ENCODE data around the gene DYNC1I1. TPM values are rescaled to one million over a fixed set of nuclear protein-coding genes. Genes with fewer than 3 reads are reported as not detected.

Gene DYNC1I1
- total RNA-seq, 1 donor from 2014 or later = 0.20 TPM

DNA sequence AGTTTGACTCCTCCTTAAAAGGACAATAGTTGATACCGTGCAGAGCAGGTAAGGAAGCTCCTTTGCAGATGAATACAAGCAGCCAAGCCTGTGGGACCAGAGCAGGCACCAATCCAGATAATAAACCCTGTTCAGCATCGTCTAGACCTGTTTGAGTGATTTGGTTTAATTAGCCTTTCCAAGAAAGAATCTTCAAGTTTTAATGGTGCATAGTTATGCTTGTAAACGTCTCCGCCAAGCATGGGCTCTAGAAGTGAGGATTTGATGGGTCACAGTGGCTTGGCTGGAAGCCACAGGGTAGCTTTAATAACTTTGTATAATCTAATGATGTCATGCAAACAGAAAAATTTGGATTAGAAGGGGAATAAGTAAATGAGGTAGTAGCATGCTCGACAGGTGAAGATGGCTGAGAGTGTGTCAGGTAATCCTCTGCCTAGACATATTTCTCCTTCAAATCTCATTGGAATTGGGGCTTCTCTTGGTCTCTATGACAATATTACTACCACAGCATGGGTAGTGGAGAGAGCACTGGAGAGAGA is 188.4 kb downstream of the DYNC1I1 start:
- DNase-seq (ENCODE audit: low read depth) = no peak

DNA sequence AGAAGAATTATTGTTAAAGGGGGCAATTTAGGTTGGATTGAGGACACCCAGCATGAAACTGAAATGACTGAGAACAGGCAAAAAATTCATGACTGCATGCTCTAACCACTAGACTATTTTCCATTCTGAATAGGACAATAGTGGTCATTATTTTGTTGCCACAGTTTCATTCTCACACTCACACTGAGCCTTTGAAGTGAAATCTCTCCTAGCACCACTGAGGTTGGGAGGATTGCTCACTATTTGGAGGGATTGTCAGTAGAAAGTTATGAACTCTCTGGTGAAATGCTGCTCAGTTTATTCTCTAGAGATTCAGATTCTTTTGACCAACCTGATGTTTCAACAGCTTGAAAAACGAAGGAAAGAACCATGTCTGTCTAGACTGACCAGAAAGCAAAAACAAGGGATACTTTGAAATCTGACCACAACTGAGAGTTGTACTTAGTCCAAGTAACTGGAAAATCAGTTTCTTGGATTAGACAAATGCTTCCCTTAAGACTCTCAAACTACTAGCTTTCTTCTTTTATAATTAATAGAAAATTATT is 191.2 kb downstream of the DYNC1I1 start:
- DNase-seq (ENCODE audit: low read depth) = no peak

DNA sequence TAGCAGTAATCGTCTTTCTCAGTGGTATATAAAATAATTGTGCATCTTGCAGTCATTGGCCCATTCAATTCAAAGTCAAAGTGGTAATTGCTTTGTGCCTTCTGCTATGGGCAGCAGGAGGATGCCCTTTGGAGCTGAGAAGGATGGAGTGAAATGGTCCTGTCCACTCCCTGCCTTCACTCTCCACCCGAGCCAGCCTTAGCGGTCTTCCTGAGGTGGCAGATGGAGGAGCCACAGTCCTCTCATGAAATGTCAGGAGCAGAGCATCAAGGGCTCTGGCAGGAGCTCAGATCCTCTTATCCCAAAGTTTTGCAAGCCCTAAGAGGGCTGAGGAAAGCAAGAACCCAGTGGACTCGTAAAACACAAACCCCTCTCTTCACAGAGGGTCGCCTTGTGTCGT is 199.4 kb downstream of the DYNC1I1 start:
- no peak for DNase-seq (ENCODE audit: low read depth)

DNA sequence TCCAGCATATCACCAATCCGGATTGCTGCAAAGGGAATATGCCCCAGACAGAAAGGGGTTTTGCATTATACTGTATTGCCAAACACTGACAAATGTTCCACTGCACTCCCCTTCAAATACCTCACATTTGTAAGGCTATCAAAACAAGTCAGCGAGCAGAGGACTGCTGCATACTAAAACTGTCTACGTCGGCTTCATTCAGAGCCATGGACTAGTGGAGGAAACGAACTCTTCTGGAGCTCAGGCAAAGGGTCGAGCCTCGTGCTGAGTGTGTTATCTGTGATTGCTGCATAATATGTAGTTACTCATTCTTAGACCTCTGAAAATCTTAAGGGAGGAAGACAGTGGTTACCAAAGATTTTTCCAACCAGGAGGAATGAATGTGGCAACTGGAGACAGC is 200.2 kb downstream of the DYNC1I1 start:
- DNase-seq (ENCODE audit: low read depth) = no peak

DNA sequence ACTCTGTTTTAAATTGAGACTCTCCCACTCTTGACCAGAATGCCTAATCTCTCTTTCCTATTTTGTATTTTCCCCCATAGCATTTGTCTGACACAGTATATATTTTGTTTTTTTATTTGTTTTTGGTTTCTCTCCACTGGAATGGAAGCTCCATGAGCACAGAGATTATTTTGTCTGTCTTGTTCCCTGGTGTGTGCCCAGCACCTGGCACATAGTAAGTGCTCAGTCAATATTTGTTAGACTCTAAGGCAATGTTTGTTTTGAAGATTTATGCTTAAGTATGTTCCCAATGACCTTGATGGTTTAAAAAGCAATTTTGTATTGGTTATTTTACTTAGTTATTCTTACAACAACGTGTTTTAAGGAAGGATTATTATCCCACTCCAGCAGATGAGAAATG is 201.8 kb downstream of the DYNC1I1 start:
- DNase-seq (ENCODE audit: low read depth) = no peak

DNA sequence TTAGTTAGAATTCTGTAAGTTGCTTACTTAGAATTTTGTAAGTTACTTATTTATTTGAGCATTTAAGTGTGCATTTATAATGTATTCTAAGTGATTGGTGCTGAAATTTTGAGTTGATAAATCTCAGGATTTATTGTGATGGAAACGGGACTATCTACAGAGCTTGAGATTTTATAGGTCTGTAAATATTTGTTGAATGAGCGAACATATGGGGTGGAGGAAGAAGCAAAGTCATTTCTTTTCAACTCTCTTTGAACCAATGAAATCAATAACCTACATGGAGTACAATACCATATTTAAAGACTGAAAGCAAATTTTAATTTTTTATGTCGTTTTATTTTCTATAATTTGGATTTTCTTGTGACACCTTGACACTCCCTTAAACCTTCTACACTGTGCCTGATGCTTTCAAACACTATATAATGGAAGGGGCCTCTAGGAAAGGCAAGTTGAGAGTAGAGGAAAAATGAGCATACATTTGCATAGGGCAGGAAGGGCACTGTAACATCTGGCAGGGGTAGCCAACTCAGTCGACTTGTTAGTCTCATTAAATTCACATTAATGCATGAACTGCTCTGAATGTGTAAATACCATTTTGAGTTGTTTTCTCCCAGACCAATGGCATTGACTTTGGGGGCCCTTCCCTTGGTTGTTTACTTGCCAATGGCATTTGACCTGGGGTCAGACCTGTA is 204.2 kb downstream of the DYNC1I1 start:
- no peak for DNase-seq (ENCODE audit: low read depth)

DNA sequence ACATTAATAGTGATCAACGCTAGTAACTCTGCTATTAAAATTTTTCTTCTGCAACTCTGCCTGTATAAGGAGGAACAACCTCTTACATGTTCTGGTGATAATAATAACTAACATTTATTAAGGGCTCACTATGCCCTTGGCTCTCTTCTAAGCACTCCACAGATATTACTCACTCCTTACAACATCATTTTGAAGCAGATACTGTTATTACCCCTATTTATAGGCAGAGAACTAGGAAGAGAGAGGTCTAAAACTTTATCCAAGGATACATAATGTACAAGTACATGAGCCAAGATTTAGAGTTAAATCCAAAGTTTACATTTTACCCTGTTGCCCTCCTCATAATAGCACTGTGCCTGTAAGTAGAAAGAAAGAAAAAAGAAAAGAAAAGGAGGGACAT is 205.6 kb downstream of the DYNC1I1 start:
- no peak for DNase-seq (ENCODE audit: low read depth)

DNA sequence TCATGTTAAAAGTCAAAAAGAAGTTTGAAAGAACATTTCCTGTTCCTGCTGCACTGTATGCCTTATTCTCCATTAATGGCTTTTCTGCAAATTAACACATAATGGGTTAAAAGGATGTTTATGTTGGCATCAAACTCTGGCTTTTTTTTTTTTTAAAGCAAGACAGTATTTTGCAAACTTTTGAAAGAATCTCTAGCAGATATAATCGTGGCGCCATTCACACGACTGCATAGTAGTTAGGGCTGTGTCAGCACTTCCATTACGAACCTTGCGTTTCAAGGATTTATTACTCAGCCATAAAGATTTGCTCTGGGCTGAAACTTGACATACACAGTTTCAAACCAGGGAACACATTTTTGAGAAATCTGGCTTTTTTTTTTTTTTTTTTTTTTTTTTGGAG is 207.8 kb downstream of the DYNC1I1 start:
- DNase-seq (ENCODE audit: low read depth) = no peak

DNA sequence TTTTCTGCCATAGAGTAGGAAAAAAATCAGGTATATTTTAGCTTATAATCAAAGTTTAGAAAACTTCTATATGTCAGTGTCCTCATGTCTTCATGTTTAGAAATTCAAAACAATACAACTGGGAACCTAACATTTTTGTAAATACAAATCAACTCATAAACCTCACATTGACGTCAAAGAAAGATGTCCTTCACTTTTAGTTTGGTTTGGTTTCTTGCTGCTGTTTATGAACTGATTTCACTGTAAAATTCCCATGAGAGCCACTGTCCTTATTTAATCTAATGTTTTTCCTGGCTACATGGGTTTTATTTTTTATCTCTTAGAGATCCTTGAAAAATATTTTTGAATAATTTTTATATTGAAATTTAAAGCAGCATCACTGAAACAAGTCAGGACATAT is 208.4 kb downstream of the DYNC1I1 start:
- no peak for DNase-seq (ENCODE audit: low read depth)

DNA sequence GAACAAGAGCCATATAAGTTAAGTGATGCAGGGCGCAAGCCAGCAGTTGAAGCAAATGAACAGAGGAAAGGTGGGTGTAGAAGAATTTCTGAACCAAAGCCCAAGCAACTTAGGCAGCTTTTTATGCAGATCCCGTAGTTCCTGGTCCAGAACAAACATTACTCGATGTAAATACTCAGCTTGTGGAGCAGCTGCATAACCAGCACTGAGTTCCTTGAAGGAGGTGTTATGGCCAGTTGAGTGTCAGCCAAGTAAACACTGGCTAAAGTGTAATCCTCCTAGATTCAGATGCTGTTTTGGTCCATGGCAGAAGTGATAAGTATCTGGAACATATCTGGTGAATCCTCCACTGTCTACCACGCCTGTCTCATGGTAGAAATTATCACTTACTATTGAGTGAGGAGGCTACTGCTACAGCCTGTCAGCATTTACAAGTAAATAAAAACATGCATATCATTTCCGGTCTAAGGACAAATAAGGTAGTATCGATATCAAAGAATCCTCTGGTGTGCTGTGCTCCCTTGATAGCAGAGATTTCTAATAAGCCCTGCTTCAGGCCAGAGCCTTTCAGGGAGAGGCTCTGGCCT is 213.9 kb downstream of the DYNC1I1 start:
- DNase-seq (ENCODE audit: low read depth) = no peak

DNA sequence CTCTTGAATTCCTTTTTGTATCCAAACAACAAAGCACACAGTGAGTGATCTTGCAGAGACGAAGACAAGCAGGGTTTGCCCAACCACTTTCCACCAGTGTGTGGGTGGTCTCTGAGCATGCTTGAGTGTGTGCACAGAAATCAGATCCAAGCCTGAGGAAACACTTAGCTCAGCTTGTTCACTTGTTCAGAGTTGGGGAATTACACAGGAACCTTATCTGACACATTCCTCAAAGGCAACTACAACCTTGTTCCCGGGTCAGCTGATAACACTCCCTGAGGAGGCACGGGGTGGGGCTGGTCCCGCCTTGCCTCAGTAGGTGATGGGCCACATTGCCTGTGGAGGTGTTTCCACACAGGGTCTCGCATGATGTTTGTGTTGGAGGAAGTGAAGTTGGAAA is 216.9 kb downstream of the DYNC1I1 start:
- DNase-seq (ENCODE audit: low read depth) = no peak

DNA sequence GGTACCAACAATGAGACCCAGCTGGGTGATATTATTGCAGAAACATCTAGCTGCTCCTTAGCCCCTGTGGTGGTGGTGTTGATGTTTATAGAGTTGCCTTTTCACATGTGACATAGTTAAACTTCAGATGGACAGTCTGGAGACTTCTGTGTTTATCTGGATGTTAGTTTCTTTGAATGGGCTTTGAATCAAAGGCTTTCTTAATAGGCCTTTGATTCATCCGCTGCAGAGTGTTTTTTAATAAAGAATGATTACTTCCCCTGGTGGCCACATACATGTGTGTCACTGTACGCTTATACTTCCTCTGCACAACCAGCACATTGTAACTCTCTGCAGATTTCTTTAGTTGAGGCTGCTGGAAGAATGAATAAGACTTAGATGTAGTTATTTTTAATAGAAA is 221.0 kb downstream of the DYNC1I1 start:
- DNase-seq (ENCODE audit: low read depth) = no peak

DNA sequence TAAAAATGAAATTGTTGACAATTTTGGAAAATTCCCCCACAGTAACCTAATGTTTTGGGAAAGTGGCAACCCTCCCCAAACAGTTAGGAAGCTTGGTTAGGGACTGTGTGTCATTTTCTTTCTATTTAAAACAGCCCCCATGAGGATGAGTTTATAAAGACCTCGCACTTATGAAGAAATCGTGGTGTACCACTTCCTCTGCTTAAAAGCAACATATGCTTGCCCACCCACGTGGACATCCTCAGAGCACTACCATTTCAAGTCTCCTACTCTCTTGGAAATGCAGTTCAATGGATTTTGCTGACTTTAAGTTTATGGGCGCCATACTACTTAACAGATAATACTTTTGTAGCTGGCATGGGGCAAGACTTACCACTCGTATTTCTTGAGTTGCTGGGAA is 223.8 kb downstream of the DYNC1I1 start:
- no peak for DNase-seq (ENCODE audit: low read depth)

DNA sequence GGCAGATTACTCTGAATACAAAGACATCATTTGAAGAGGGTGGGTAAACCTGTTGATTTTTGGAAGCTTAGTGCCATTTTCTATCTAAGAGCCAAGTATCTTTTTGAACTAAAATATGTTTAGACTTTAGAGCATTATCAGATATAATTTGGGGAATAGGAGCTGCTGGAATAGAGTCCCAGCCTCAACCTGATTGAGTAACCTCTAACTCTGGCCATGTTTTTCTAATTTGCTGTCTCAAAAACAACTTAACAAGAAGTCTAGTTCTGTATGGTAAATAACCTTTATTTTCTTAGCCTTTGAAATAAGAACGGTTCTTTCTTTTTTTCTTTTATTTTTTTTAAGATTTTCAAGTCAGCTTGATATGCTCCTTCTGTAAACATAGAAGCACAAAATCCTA is 224.5 kb downstream of the DYNC1I1 start:
- no peak for DNase-seq (ENCODE audit: low read depth)

DNA sequence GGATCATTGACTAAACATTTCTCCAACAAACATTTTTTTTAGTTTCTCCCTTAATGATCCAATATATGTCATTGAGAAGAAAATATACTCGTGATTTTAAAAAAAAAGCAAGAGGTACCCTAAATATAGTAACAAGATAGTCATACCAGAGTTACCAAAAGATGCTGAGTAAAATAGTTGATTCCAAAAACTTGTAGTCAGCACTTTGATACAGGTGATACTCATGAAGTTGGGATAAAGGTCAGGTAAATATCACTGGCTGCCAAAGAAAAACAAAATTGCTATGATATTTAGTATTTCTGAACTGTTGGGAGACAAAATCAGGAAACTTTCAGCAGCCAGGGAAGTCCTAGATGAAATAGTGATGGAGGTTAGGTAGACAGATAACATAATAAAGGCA is 225.3 kb downstream of the DYNC1I1 start:
- no peak for DNase-seq (ENCODE audit: low read depth)

DNA sequence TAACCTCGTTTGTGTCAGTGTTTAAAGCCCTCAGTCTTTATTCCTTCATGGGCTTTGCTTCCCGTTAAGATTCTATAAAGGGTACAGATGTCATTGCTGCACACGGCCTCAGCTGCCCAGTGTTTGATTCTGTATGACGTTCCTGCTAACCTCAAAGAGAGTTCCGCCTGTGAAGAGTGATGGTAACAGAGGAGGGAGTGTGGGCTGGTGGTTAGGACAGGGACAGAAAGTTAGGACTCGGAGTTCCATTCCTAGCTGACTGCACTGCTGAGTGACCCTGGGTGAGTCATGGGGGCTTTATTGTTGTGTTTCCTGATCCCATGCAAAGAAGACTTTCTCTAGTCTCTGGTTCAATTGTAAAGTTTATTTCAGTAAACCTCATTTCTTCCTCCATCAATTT is 227.1 kb downstream of the DYNC1I1 start:
- no peak for DNase-seq (ENCODE audit: low read depth)

DNA sequence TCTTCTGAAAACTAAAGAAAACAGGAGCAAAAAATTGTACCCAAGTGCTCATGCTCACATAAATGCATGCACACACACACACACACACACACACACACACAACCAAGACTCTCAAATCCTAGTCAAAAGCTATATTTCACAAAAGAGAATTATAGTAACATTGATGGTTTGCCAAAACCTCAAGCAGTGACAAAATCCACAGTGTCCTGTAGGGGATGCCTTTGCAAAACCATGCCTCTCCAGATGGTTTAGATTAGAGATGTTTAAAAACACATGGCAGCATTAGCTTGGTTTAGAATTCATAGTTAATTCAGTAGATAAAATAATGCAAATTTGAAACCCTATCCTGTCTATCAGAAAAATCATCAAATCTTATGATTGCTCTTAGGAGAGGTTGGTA is 232.2 kb downstream of the DYNC1I1 start:
- DNase-seq (ENCODE audit: low read depth) = no peak

DNA sequence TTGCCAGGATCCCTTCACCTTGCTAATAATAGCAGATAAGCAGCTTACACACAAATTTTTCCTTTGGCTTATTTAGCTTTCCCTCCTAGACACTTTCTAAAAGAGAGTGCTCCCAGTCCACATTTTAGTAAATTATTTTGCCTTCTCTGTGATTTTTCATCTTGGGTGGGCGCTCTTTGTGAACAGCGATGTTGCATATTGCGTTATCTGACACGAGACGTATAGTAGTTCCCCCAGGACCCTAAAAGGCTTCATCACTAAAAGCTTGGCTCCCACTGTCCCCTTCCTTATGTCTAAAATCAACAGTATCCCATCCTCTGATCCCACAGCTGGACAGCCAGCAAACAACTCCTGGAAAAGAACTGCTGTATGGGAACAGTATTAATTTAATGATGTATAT is 232.9 kb downstream of the DYNC1I1 start:
- DNase-seq (ENCODE audit: low read depth) = no peak

DNA sequence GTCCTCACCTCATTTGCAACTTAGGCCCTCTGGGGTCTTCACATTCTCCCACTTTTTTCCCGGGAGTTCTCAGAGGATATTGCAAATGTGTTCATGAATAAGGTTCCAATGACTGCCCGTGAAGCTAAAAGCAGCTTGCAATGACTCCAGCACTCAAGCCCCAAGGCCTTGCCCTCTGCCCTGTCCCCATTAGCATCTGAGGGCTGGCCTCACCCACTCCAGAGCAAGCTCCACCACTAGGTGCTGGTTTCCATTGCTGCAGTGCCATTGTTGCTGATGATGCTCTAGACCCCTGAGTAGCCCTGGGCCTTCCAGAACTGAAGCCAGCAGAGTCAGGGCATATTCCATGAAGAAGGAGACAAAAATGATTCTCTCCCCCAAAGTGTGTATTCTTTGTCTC is 236.8 kb downstream of the DYNC1I1 start:
- no peak for DNase-seq (ENCODE audit: low read depth)

DNA sequence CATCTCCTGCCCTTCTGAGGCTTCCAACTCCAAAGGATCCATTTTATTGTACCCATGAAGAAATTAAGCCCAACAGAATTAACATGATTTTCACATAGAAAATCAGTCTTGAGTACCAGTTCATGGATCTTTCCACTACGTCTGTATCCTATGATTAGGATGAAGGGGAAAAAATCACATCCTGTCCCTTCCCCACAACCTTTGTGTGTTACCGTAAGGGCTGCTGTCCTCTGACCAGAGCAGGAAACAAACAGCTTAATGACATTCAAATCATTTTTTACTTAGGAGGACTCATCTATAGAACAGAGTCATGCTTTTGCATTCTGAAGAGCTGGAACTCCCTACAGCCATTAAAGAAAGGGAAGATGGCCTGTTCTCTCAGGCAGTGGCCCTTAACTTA is 241.5 kb downstream of the DYNC1I1 start:
- no peak for DNase-seq (ENCODE audit: low read depth)

DNA sequence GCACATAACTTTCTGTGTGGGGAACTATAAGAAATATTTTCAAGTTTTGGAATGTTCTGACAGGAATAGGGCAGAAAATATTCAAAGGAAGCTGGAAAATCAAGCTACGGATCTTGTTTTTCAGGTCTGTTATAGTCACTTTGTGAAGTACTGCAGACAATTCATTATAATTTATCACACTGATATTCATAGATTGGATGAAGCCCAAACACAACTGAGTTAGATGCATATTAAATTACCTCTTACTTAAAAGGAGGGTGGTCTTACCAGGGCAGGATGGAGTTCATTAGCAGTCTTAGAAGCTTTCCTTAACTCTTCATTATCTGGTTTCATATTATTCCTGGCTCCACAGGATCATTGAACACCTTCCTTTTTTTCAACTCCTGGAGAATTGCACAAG is 242.3 kb downstream of the DYNC1I1 start:
- DNase-seq (ENCODE audit: low read depth) = no peak

DNA sequence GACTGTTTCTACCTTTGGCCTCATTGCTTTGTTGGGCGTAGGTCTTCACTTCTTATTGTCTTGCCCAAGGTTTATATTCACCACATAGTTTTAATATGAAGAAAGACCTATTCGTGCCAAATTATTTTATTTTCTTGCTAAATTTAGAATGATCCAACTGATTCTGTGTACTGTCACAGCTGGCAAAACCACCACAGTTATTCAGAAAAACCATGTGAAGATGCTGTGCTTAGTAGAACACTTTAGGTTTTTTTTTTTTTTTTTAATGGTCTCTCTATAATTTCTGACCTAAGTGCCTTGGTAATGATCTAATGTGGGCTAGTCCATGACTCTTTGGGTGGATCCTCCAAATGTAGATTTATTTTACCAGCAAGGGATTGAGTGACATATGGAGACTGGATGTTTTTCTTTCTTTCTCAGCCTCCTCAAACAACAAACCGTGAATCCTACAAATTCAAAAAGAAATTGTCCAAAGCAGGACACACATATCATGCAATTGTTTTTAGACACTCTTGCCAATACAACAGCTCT is 243.8 kb downstream of the DYNC1I1 start:
- no peak for DNase-seq (ENCODE audit: low read depth)

DNA sequence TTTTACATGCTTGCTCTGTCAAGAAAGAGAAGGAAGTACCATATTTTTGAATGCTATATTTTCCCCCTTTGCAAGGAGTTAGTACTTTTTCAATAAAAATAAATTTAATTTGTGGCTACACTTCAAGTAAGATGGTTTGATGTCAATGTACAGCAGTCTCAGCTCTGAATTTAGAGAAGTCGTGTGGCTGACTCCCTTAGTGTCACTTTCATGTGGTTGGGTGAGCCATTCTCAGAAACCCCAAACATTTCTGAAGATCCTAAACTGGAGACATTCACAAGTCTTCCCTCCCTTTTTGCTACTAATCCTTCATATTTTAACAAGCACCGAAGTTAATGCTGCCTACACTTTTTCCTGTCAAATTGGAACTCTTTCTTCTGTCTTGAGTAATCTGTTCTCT is 244.4 kb downstream of the DYNC1I1 start:
- no peak for DNase-seq (ENCODE audit: low read depth)
